GM12878 (cell line): ENCODE results near the gene HSD17B1. TPM values are rescaled to one million over a fixed set of nuclear protein-coding genes. Genes with fewer than 3 reads are reported as not detected.

Experiments used
- ATAC-seq: fragments of 200-7000 bp; cut with Tn5 transposase; 3 replicates; pipeline ENCODE4 v1.9.1; 2020; ENCODE audit warnings: mild to moderate bottlenecking, moderate library complexity
- BruUV-seq: library from RNA; stranded (reverse); fragments of 400-500 nt; replicated peaks from 2 replicates; lab custom pipeline; 2021; lab: Mats Ljungman, UMichigan
- CTCF ChIA-PET: fragments of 300-600 bp; sonication (Branson Sonifier 250); formaldehyde crosslinking; extraction: SDS; loops from one replicate; lab custom pipeline; 2021; ENCODE audit warnings: inconsistent platforms; lab: Yijun Ruan, JAX
- POLR2A ChIA-PET: fragments of 350-600 bp; formaldehyde crosslinking; extraction: SDS; loops from one replicate; lab custom pipeline; 2021; ENCODE audit warnings: inconsistent platforms; lab: Charles Lee
- RAD21 ChIA-PET: fragments of 300-600 bp; sonication (Branson Sonifier 250); formaldehyde crosslinking; loops from one replicate; lab custom pipeline; 2023; ENCODE audit warnings: antibody characterized with exemption; ENCODE audit not compliant: unreplicated experiment; lab: Charles Lee
- SMC1A ChIA-PET: fragments of 300-600 bp; sonication (Branson Sonifier 250); formaldehyde crosslinking; loops from one replicate; lab custom pipeline; 2023; ENCODE audit not compliant: unreplicated experiment, uncharacterized antibody; lab: Charles Lee
- DNase-seq: peaks from one replicate; pipeline ENCODE4 v3.0.0-alpha.2; 2011; ENCODE audit warnings: low read depth, low spot score
- FAIRE-seq: peaks from 3 replicates; lab custom pipeline; 2011; peaks lifted over from hg19 to GRCh38; lab: Jason Lieb, UNC
- H2AFZ ChIP-seq: 2 replicates; pipeline ENCODE4 v1.6.0; 2011; ENCODE audit warnings: low read depth, low read length, control low read depth; ENCODE audit not compliant: control insufficient read depth
- H3K27ac ChIP-seq: 2 replicates; pipeline ENCODE4 v1.5.1; 2011; ENCODE audit warnings: control low read depth; ENCODE audit not compliant: control insufficient read depth, insufficient read depth
- H3K27me3 ChIP-seq, 2 experiments: replicated peaks in 1 of 2; 2 replicates each; pipeline versions ENCODE4 v1.6.0 to v1.6.1; 2011; ENCODE audit warnings: low read length in 1 of 2; ENCODE audit not compliant: control insufficient read depth in 2 of 2, insufficient read depth in 2 of 2
- H3K36me3 ChIP-seq, 2 experiments: 2 replicates each; pipeline ENCODE4 v1.5.1; 2011; ENCODE audit warnings: low read length in 1 of 2; ENCODE audit not compliant: control insufficient read depth in 2 of 2, insufficient read depth in 2 of 2
- H3K4me1 ChIP-seq: 2 replicates; pipeline ENCODE4 v1.6.1; 2011; ENCODE audit warnings: mild to moderate bottlenecking, low read length, moderate library complexity, mixed read lengths; ENCODE audit not compliant: control insufficient read depth, insufficient read depth
- H3K4me2 ChIP-seq: 2 replicates; pipeline ENCODE4 v1.6.0; 2011; ENCODE audit warnings: control low read depth; ENCODE audit not compliant: control insufficient read depth, insufficient read depth
- H3K4me3 ChIP-seq: fragments of 200-600 bp; sonication (generic); 2 replicates; pipeline ENCODE4 v1.5.1; 2016
- H3K79me2 ChIP-seq: 2 replicates; pipeline ENCODE4 v1.6.0; 2011; ENCODE audit warnings: low read length; ENCODE audit not compliant: control insufficient read depth, insufficient read depth
- H3K9ac ChIP-seq: 2 replicates; pipeline ENCODE4 v1.8.0; 2011; ENCODE audit warnings: low read length, control low read depth, mixed read lengths; ENCODE audit not compliant: control insufficient read depth, insufficient read depth
- H3K9me3 ChIP-seq: replicated peaks from 3 replicates; pipeline ENCODE4 v1.5.1; 2011; ENCODE audit warnings: mild to moderate bottlenecking, low read length; ENCODE audit not compliant: control insufficient read depth, insufficient read depth
- H4K20me1 ChIP-seq: 2 replicates; pipeline ENCODE4 v1.6.0; 2011; ENCODE audit not compliant: control insufficient read depth, insufficient read depth
- WGBS: methylation state at CpG from one replicate; pipeline ENCODE4 v1.1.6; 2016; ENCODE audit warnings: low lambda C conversion rate; ENCODE audit not compliant: insufficient replicate concordance, insufficient coverage; ENCODE audit errors: missing lambda C conversion rate; 5-methylcytosine and 5-hydroxymethylcytosine counted together
- in situ Hi-C: fragments of 300-500 bp; cut with MboI; formaldehyde crosslinking; loops from 9 replicates; pipeline ENCODE4 v1.14.3; 2018; ENCODE audit warnings: mixed read lengths
- intact Hi-C: fragments of 100-400 bp; cut with micrococcal nuclease; formaldehyde crosslinking; loops from one replicate; pipeline ENCODE4 v1.14.2; 2022; ENCODE audit not compliant: unreplicated experiment
- microRNA-seq: library from miRNA; unstranded; fragments of <30 nt; microRNA quantifications from one replicate; pipeline ENCODE4, GENCODE V29; 2018
- polyA plus RNA-seq, 11 experiments: library from polyadenylated mRNA; depleted of rRNA in 4 of 11; unstranded in 6 of 11; stranded (reverse) in 5 of 11; fragments of >200 nt; fragmentation: Nextera tagmentation in 4 of 11; fragmentation: Illumina TruSeq in 1 of 11; extraction: Ambion mirVana in 4 of 11; extraction: Trizol in 1 of 11; gene quantifications; 1 replicate in 1 of 11; 2 replicates in 10 of 11; pipeline versions ENCODE4 v1.2.1 to v1.2.3, GENCODE V29; 2011 to 2016; ENCODE audit warnings: inconsistent platforms in 2 of 11, missing spikeins in 2 of 11, low read depth in 1 of 11
- total RNA-seq, 4 experiments: library from RNA; depleted of rRNA in 3 of 4; stranded (reverse); fragments of >200 nt in 3 of 4; fragmentation: Illumina TruSeq in 1 of 4; extraction: Trizol in 1 of 4; gene quantifications; 2 replicates each; pipeline versions ENCODE4 v1.2.1 to v1.2.3, GENCODE V29; 2013 to 2021
- TF ChIP-seq, protein P1 (sequence below): fragments of 450-650 bp; IDR thresholded peaks from 2 replicates; pipeline ENCODE4 v1.6.1; 2016; ENCODE audit warnings: mild to moderate bottlenecking
- TF ChIP-seq, protein P2 (sequence below): fragments of 450-650 bp; IDR thresholded peaks from 2 replicates; pipeline ENCODE4 v1.6.1; 2017; ENCODE audit warnings: mild to moderate bottlenecking, moderate library complexity

Gene HSD17B1
- total and polyA plus RNA-seq, 10 of the 15 experiments (the other 5 are each of a cell fraction or from before 2014, with no cell fraction given): 0.15 to 1.1 (median 0.42) TPM

DNA sequence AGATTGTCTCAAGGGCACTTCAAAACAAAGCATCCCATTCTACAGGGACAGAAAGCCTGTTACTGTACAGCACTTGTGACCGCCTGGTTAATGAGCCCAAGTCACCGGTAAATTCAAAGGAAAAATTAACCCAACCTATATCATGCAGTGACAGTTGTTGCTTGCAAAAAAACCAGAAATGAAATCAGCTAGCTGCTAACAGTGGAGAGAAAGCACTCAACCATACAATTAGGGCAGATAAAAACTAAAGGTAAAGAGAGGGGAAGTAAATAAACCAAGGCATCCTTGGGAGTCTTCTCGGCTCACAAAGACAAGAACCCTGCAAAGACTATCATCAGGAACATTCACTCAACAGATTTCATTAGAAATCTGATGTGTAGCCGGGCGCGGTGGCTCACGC is 50.6 kb downstream of the HSD17B1 start:
- POLR2A ChIA-PET: interaction anchor here (3.0 to 3.9 kb wide), 2 partner anchors 25 to 74 kb away, joined by 21 to 26 read pairs; partner anchors contain the start of genes PLEKHH3 and PSMC3IP

More for the DNA sequence above, 50.6 kb downstream of the HSD17B1 start:
- Histone ChIP-seq H3K4me1 (peaks cover 8% of the 10 kb centered on the region), H3K9me3 (no peaks in the 10 kb centered on the region), H3K79me2 (peaks cover 74% of the 10 kb centered on the region), H3K9ac (peak overlapping the region; percentile 10; the same call in 1 of the 2 replicates), H2AFZ (no peak overlapping the region), H3K4me3 (peak overlapping the region; percentile 49; the same call in 1 of the 2 replicates), H3K27me3 (no peaks in the 10 kb centered on the region), H4K20me1 (no peaks in the 10 kb centered on the region; the same call in 1 of the 2 replicates), H3K36me3 (peaks cover 0 to 4% of the 10 kb centered on the region in 2 experiments; a peak in 2 of 4 replicates), H3K4me2 (peak overlapping the region; percentile 49), H3K27ac (no peak overlapping the region)
- ChIA-PET SMC1A (interaction anchor here (3.7 to 7.1 kb wide), 3 partner anchors 18 to 74 kb away, joined by 35 to 85 read pairs (median 69); partner anchors contain the start of genes CCR10, PLEKHH3 and PSMC3IP), CTCF (no interaction called here), RAD21 (interaction anchor here (1.4 to 6.8 kb wide), 3 partner anchors 25 to 80 kb away, joined by 3 to 58 read pairs (median 43); partner anchors contain the start of genes PLEKHH3 and PSMC3IP)
- TF ChIP-seq, protein P1, sequence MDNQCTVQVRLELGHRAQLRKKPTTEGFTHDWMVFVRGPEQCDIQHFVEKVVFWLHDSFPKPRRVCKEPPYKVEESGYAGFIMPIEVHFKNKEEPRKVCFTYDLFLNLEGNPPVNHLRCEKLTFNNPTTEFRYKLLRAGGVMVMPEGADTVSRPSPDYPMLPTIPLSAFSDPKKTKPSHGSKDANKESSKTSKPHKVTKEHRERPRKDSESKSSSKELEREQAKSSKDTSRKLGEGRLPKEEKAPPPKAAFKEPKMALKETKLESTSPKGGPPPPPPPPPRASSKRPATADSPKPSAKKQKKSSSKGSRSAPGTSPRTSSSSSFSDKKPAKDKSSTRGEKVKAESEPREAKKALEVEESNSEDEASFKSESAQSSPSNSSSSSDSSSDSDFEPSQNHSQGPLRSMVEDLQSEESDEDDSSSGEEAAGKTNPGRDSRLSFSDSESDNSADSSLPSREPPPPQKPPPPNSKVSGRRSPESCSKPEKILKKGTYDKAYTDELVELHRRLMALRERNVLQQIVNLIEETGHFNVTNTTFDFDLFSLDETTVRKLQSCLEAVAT: 0 out of 2 replicates have a peak, but pooled peaks have one; percentile 27
- TF ChIP-seq, protein P2, sequence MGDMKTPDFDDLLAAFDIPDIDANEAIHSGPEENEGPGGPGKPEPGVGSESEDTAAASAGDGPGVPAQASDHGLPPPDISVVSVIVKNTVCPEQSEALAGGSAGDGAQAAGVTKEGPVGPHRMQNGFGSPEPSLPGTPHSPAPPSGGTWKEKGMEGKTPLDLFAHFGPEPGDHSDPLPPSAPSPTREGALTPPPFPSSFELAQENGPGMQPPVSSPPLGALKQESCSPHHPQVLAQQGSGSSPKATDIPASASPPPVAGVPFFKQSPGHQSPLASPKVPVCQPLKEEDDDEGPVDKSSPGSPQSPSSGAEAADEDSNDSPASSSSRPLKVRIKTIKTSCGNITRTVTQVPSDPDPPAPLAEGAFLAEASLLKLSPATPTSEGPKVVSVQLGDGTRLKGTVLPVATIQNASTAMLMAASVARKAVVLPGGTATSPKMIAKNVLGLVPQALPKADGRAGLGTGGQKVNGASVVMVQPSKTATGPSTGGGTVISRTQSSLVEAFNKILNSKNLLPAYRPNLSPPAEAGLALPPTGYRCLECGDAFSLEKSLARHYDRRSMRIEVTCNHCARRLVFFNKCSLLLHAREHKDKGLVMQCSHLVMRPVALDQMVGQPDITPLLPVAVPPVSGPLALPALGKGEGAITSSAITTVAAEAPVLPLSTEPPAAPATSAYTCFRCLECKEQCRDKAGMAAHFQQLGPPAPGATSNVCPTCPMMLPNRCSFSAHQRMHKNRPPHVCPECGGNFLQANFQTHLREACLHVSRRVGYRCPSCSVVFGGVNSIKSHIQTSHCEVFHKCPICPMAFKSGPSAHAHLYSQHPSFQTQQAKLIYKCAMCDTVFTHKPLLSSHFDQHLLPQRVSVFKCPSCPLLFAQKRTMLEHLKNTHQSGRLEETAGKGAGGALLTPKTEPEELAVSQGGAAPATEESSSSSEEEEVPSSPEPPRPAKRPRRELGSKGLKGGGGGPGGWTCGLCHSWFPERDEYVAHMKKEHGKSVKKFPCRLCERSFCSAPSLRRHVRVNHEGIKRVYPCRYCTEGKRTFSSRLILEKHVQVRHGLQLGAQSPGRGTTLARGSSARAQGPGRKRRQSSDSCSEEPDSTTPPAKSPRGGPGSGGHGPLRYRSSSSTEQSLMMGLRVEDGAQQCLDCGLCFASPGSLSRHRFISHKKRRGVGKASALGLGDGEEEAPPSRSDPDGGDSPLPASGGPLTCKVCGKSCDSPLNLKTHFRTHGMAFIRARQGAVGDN: no peak
- DNase-seq (no peak), FAIRE-seq (no peak), ATAC-seq (peak; percentile 61)
- in situ Hi-C loops (loop anchor here (25.0 kb wide), 1 partner anchor 609 kb away; the partner anchor contains the start of gene TMEM106A), intact Hi-C loops (no loop called here)
- WGBS: 80% methylated on average over 7 of the region's 7 CpGs
- no TSS peak for BruUV-seq

Small RNA genes within 50 kb of the gene (microRNA-seq; reads per million reads assigned to microRNA genes)
- 14.7 reads per million, percentile 49 among the genes with 10 or more reads in this experiment for gene MIR5010

Other genes starting within 250 kb of the HSD17B1 start
Only the 7 nearest of the 19 such genes appear.
- gene ATP6V0A1, start 94.0 kb upstream of the HSD17B1 start, total RNA-seq (2014; rRNA removed): 26.2 and 32.9 TPM in 2 replicates
- 21.8 and 23.4 TPM in 2 replicates for gene ATP6V0A1, start 94.0 kb upstream of the HSD17B1 start, total RNA-seq (2014; rRNA removed; fragmentation: Illumina TruSeq; extraction: Trizol)
- 42.6 and 50.3 TPM in 2 replicates for gene ATP6V0A1, start 94.0 kb upstream of the HSD17B1 start, total RNA-seq (2021)
- gene ATP6V0A1, start 94.0 kb upstream of the HSD17B1 start, polyA plus RNA-seq (2011; rRNA removed): 56.1 and 76.6 TPM in 2 replicates
- gene ATP6V0A1, start 94.0 kb upstream of the HSD17B1 start, polyA plus RNA-seq (2014; fragmentation: Illumina TruSeq; extraction: Trizol): 43.1 and 63.1 TPM in 2 replicates
- 1 to 10 TPM; 3.0 to 6.4 TPM for gene ATP6V0A1, start 94.0 kb upstream of the HSD17B1 start, polyA plus RNA-seq (2014; fragmentation: Nextera tagmentation; extraction: Ambion mirVana)
- 35.0 and 38.5 TPM in 2 replicates for gene ATP6V0A1, start 94.0 kb upstream of the HSD17B1 start, polyA plus RNA-seq (2014; rRNA removed)
- gene ATP6V0A1, start 94.0 kb upstream of the HSD17B1 start, polyA plus RNA-seq (2016; fragmentation: Nextera tagmentation; extraction: Ambion mirVana): 10 to 100 TPM; 28.3 to 33.4 TPM
- 19.0 and 23.1 TPM in 2 replicates for gene NAGLU, start 16.7 kb upstream of the HSD17B1 start, total RNA-seq (2014; rRNA removed)
- gene NAGLU, start 16.7 kb upstream of the HSD17B1 start, total RNA-seq (2014; rRNA removed; fragmentation: Illumina TruSeq; extraction: Trizol): 8.2 and 8.5 TPM in 2 replicates
- 25.8 and 27.4 TPM in 2 replicates for gene NAGLU, start 16.7 kb upstream of the HSD17B1 start, total RNA-seq (2021)
- gene NAGLU, start 16.7 kb upstream of the HSD17B1 start, polyA plus RNA-seq (2011; rRNA removed): 4.6 and 9.3 TPM in 2 replicates
- 2.4 and 6.8 TPM in 2 replicates for gene NAGLU, start 16.7 kb upstream of the HSD17B1 start, polyA plus RNA-seq (2014; fragmentation: Illumina TruSeq; extraction: Trizol)
- gene NAGLU, start 16.7 kb upstream of the HSD17B1 start, polyA plus RNA-seq (2014; fragmentation: Nextera tagmentation; extraction: Ambion mirVana): under 1 TPM; 0.23 to 0.69 TPM
- 27.5 and 34.8 TPM in 2 replicates for gene NAGLU, start 16.7 kb upstream of the HSD17B1 start, polyA plus RNA-seq (2014; rRNA removed)
- 10 to 100 TPM in 1 of 2 experiments, 1 to 10 TPM in 1; 2.9 to 19.6 TPM for gene NAGLU, start 16.7 kb upstream of the HSD17B1 start, polyA plus RNA-seq (2016; fragmentation: Nextera tagmentation; extraction: Ambion mirVana)
- 27.8 and 31.3 TPM in 2 replicates for gene COASY, start 9.2 kb downstream of the HSD17B1 start, total RNA-seq (2014; rRNA removed)
- 18.6 TPM in 2 replicates for gene COASY, start 9.2 kb downstream of the HSD17B1 start, total RNA-seq (2014; rRNA removed; fragmentation: Illumina TruSeq; extraction: Trizol)
- 81.9 and 88.5 TPM in 2 replicates for gene COASY, start 9.2 kb downstream of the HSD17B1 start, total RNA-seq (2021)
- 19.9 and 33.1 TPM in 2 replicates for gene COASY, start 9.2 kb downstream of the HSD17B1 start, polyA plus RNA-seq (2011; rRNA removed)
- gene COASY, start 9.2 kb downstream of the HSD17B1 start, polyA plus RNA-seq (2014; fragmentation: Illumina TruSeq; extraction: Trizol): 28.0 and 38.1 TPM in 2 replicates
- 10 to 100 TPM; 39.8 to 46.6 TPM for gene COASY, start 9.2 kb downstream of the HSD17B1 start, polyA plus RNA-seq (2014; fragmentation: Nextera tagmentation; extraction: Ambion mirVana)
- 52.5 and 57.8 TPM in 2 replicates for gene COASY, start 9.2 kb downstream of the HSD17B1 start, polyA plus RNA-seq (2014; rRNA removed)
- 10 to 100 TPM; 88.1 to 93.9 TPM for gene COASY, start 9.2 kb downstream of the HSD17B1 start, polyA plus RNA-seq (2016; fragmentation: Nextera tagmentation; extraction: Ambion mirVana)
- 37.1 and 39.5 TPM in 2 replicates for gene MLX, start 14.2 kb downstream of the HSD17B1 start, total RNA-seq (2014; rRNA removed)
- gene MLX, start 14.2 kb downstream of the HSD17B1 start, total RNA-seq (2014; rRNA removed; fragmentation: Illumina TruSeq; extraction: Trizol): 34.1 and 34.4 TPM in 2 replicates
- gene MLX, start 14.2 kb downstream of the HSD17B1 start, total RNA-seq (2021): 38.3 and 41.5 TPM in 2 replicates
- gene MLX, start 14.2 kb downstream of the HSD17B1 start, polyA plus RNA-seq (2011; rRNA removed): 41.2 and 48.9 TPM in 2 replicates
- 59.2 and 61.1 TPM in 2 replicates for gene MLX, start 14.2 kb downstream of the HSD17B1 start, polyA plus RNA-seq (2014; fragmentation: Illumina TruSeq; extraction: Trizol)
- 10 to 100 TPM; 38.3 to 49.1 TPM for gene MLX, start 14.2 kb downstream of the HSD17B1 start, polyA plus RNA-seq (2014; fragmentation: Nextera tagmentation; extraction: Ambion mirVana)
- 65.0 and 66.1 TPM in 2 replicates for gene MLX, start 14.2 kb downstream of the HSD17B1 start, polyA plus RNA-seq (2014; rRNA removed)
- gene MLX, start 14.2 kb downstream of the HSD17B1 start, polyA plus RNA-seq (2016; fragmentation: Nextera tagmentation; extraction: Ambion mirVana): 10 to 100 TPM; 40.6 to 47.4 TPM
- gene PSMC3IP, start 24.8 kb downstream of the HSD17B1 start, total RNA-seq (2014; rRNA removed): 17.4 and 18.7 TPM in 2 replicates
- gene PSMC3IP, start 24.8 kb downstream of the HSD17B1 start, total RNA-seq (2014; rRNA removed; fragmentation: Illumina TruSeq; extraction: Trizol): 12.0 and 12.1 TPM in 2 replicates
- 14.7 and 18.0 TPM in 2 replicates for gene PSMC3IP, start 24.8 kb downstream of the HSD17B1 start, total RNA-seq (2021)
- gene PSMC3IP, start 24.8 kb downstream of the HSD17B1 start, polyA plus RNA-seq (2011; rRNA removed): 13.5 and 15.0 TPM in 2 replicates
- 25.9 and 28.5 TPM in 2 replicates for gene PSMC3IP, start 24.8 kb downstream of the HSD17B1 start, polyA plus RNA-seq (2014; fragmentation: Illumina TruSeq; extraction: Trizol)
- 1 to 10 TPM; 6.8 to 7.1 TPM for gene PSMC3IP, start 24.8 kb downstream of the HSD17B1 start, polyA plus RNA-seq (2014; fragmentation: Nextera tagmentation; extraction: Ambion mirVana)
- gene PSMC3IP, start 24.8 kb downstream of the HSD17B1 start, polyA plus RNA-seq (2014; rRNA removed): 24.8 and 26.8 TPM in 2 replicates
- gene PSMC3IP, start 24.8 kb downstream of the HSD17B1 start, polyA plus RNA-seq (2016; fragmentation: Nextera tagmentation; extraction: Ambion mirVana): 10 to 100 TPM; 33.1 to 34.5 TPM
- gene RETREG3, start 56.5 kb downstream of the HSD17B1 start, total RNA-seq (2014; rRNA removed): 38.9 and 42.8 TPM in 2 replicates
- gene RETREG3, start 56.5 kb downstream of the HSD17B1 start, total RNA-seq (2014; rRNA removed; fragmentation: Illumina TruSeq; extraction: Trizol): 28.7 and 28.9 TPM in 2 replicates
- gene RETREG3, start 56.5 kb downstream of the HSD17B1 start, total RNA-seq (2021): 47.6 and 50.3 TPM in 2 replicates
- 34.9 and 50.6 TPM in 2 replicates for gene RETREG3, start 56.5 kb downstream of the HSD17B1 start, polyA plus RNA-seq (2011; rRNA removed)
- gene RETREG3, start 56.5 kb downstream of the HSD17B1 start, polyA plus RNA-seq (2014; fragmentation: Illumina TruSeq; extraction: Trizol): 20.5 and 23.3 TPM in 2 replicates
- gene RETREG3, start 56.5 kb downstream of the HSD17B1 start, polyA plus RNA-seq (2014; fragmentation: Nextera tagmentation; extraction: Ambion mirVana): 1 to 10 TPM; 7.0 to 9.0 TPM
- gene RETREG3, start 56.5 kb downstream of the HSD17B1 start, polyA plus RNA-seq (2014; rRNA removed): 21.5 and 21.7 TPM in 2 replicates
- gene RETREG3, start 56.5 kb downstream of the HSD17B1 start, polyA plus RNA-seq (2016; fragmentation: Nextera tagmentation; extraction: Ambion mirVana): 10 to 100 TPM; 26.8 to 27.8 TPM
- gene TUBG1, start 56.8 kb downstream of the HSD17B1 start, total RNA-seq (2014; rRNA removed): 103 and 115 TPM in 2 replicates
- 58.3 and 69.9 TPM in 2 replicates for gene TUBG1, start 56.8 kb downstream of the HSD17B1 start, total RNA-seq (2014; rRNA removed; fragmentation: Illumina TruSeq; extraction: Trizol)
- gene TUBG1, start 56.8 kb downstream of the HSD17B1 start, total RNA-seq (2021): 120 and 126 TPM in 2 replicates
- gene TUBG1, start 56.8 kb downstream of the HSD17B1 start, polyA plus RNA-seq (2011; rRNA removed): 25.8 and 43.3 TPM in 2 replicates
- gene TUBG1, start 56.8 kb downstream of the HSD17B1 start, polyA plus RNA-seq (2014; fragmentation: Illumina TruSeq; extraction: Trizol): 66.1 and 121 TPM in 2 replicates
- 10 to 100 TPM; 40.0 to 40.3 TPM for gene TUBG1, start 56.8 kb downstream of the HSD17B1 start, polyA plus RNA-seq (2014; fragmentation: Nextera tagmentation; extraction: Ambion mirVana)
- gene TUBG1, start 56.8 kb downstream of the HSD17B1 start, polyA plus RNA-seq (2014; rRNA removed): 100.0 and 110 TPM in 2 replicates
- gene TUBG1, start 56.8 kb downstream of the HSD17B1 start, polyA plus RNA-seq (2016; fragmentation: Nextera tagmentation; extraction: Ambion mirVana): 100 to 1,000 TPM; 216 to 256 TPM